IMR-90 (cell line): Measurements from ENCODE around the gene DOK3. TPM values are rescaled to one million over a fixed set of nuclear protein-coding genes. Genes with fewer than 3 reads are reported as not detected.

ENCODE experiments used
- ATAC-seq: fragments of 200-7000 bp; cut with Tn5 transposase; 2 replicates; pipeline ENCODE4 v1.9.1; 2020; ENCODE audit warnings: low read depth, mild to moderate bottlenecking, moderate library complexity
- BruUV-seq: library from RNA; stranded (reverse); fragments of 400-500 nt; replicated peaks from 2 replicates; lab custom pipeline; 2021; lab: Mats Ljungman, UMichigan
- CTCF ChIA-PET: fragments of 300-600 bp; formaldehyde crosslinking; extraction: SDS; loops from one replicate; lab custom pipeline; 2021; ENCODE audit warnings: antibody characterized with exemption; lab: Yijun Ruan, JAX
- POLR2A ChIA-PET: fragments of 300-600 bp; sonication (Branson Sonifier 250); formaldehyde crosslinking; loops from one replicate; lab custom pipeline; 2022; ENCODE audit warnings: antibody characterized with exemption; ENCODE audit not compliant: unreplicated experiment; lab: Charles Lee
- DNase-seq: peaks from one replicate; pipeline ENCODE4 v3.0.0; 2013
- H2AFZ ChIP-seq: replicated peaks from 2 replicates; pipeline ENCODE3; 2013; ENCODE audit warnings: low read length, mild to moderate bottlenecking; ENCODE audit not compliant: poor library complexity
- H2AK5ac ChIP-seq: 2 replicates; pipeline ENCODE4 v1.6.1; 2013; ENCODE audit warnings: low read depth, low read length, inconsistent platforms
- H2AK9ac ChIP-seq: replicated peaks from 2 replicates; pipeline ENCODE3; 2013; ENCODE audit warnings: mild to moderate bottlenecking, low read depth, low read length, moderate library complexity; ENCODE audit not compliant: poor library complexity
- H2BK120ac ChIP-seq: 2 replicates; pipeline ENCODE4 v1.6.1; 2013; ENCODE audit warnings: low read depth, low read length, inconsistent platforms
- H2BK15ac ChIP-seq: 3 replicates; pipeline ENCODE4 v1.6.1; 2013; ENCODE audit warnings: low read depth, low read length, inconsistent platforms
- H2BK20ac ChIP-seq: 2 replicates; pipeline ENCODE4 v1.6.1; 2013; ENCODE audit warnings: low read depth, mild to moderate bottlenecking, inconsistent platforms, low read length, moderate library complexity
- H2BK5ac ChIP-seq: 2 replicates; pipeline ENCODE4 v1.6.1; 2013; ENCODE audit warnings: mild to moderate bottlenecking, low read depth, low read length, inconsistent platforms; ENCODE audit not compliant: poor library complexity, severe bottlenecking
- H3K14ac ChIP-seq: replicated peaks from 2 replicates; pipeline ENCODE4 v1.6.1; 2013; ENCODE audit warnings: low read depth, low read length, inconsistent platforms
- H3K18ac ChIP-seq: 2 replicates; pipeline ENCODE4 v1.6.1; 2013; ENCODE audit warnings: low read depth, low read length, control low read depth
- H3K23ac ChIP-seq: 2 replicates; pipeline ENCODE4 v1.6.1; 2013; ENCODE audit warnings: low read depth, low read length, inconsistent platforms
- H3K27ac ChIP-seq: 2 replicates; pipeline ENCODE4 v1.5.1; 2013; ENCODE audit warnings: mild to moderate bottlenecking, control low read depth, low read length; ENCODE audit not compliant: insufficient read depth
- H3K27me3 ChIP-seq: 2 replicates; pipeline ENCODE4 v1.6.1; 2013; ENCODE audit warnings: low read length; ENCODE audit not compliant: control insufficient read depth, insufficient read depth
- H3K36me3 ChIP-seq: 2 replicates; pipeline ENCODE4 v1.6.1; 2013; ENCODE audit warnings: low read length, mixed read lengths; ENCODE audit not compliant: control insufficient read depth, insufficient read depth
- H3K4ac ChIP-seq: 2 replicates; pipeline ENCODE4 v1.6.1; 2013; ENCODE audit warnings: low read depth, low read length, inconsistent platforms
- H3K4me1 ChIP-seq: 2 replicates; pipeline ENCODE4 v1.6.1; 2013; ENCODE audit warnings: low read length, mixed read lengths; ENCODE audit not compliant: control insufficient read depth, insufficient read depth
- H3K4me2 ChIP-seq: 2 replicates; pipeline ENCODE4 v1.6.1; 2013; ENCODE audit warnings: low read depth, mild to moderate bottlenecking, control low read depth, low read length, moderate library complexity
- H3K4me3 ChIP-seq: 2 replicates; pipeline ENCODE4 v1.5.1; 2013; ENCODE audit warnings: low read depth, mild to moderate bottlenecking, control low read depth, low read length, moderate library complexity; ENCODE audit not compliant: insufficient read depth
- H3K56ac ChIP-seq: 2 replicates; pipeline ENCODE4 v1.6.1; 2013; ENCODE audit warnings: low read length, inconsistent platforms; ENCODE audit not compliant: insufficient read depth; ENCODE audit errors: extremely low read depth
- H3K79me1 ChIP-seq, 2 experiments: 2 replicates each; pipeline ENCODE4 v1.6.1; 2013; ENCODE audit warnings: low read length in 2 of 2, inconsistent platforms in 1 of 2, low read depth in 1 of 2
- H3K9ac ChIP-seq: 2 replicates; pipeline ENCODE4 v1.6.1; 2013; ENCODE audit warnings: low read depth, low read length, control low read depth
- H3K9me1 ChIP-seq: 2 replicates; pipeline ENCODE4 v1.6.1; 2013; ENCODE audit warnings: low read length, inconsistent platforms; ENCODE audit not compliant: insufficient read depth
- H3K9me3 ChIP-seq: 2 replicates; pipeline ENCODE4 v1.6.1; 2013; ENCODE audit warnings: low read length; ENCODE audit not compliant: control insufficient read depth, insufficient read depth
- H4K20me1 ChIP-seq: 2 replicates; pipeline ENCODE4 v1.6.1; 2013; ENCODE audit warnings: low read length, inconsistent platforms; ENCODE audit not compliant: insufficient read depth
- H4K5ac ChIP-seq: 2 replicates; pipeline ENCODE4 v1.6.1; 2013; ENCODE audit warnings: mild to moderate bottlenecking, low read depth, low read length, control low read depth
- H4K8ac ChIP-seq, 2 experiments: 2 replicates each; pipeline ENCODE4 v1.6.1; 2013; ENCODE audit warnings: low read depth in 2 of 2, low read length in 2 of 2, control low read depth in 1 of 2, inconsistent platforms in 1 of 2
- H4K91ac ChIP-seq: 2 replicates; pipeline ENCODE4 v1.6.1; 2013; ENCODE audit warnings: low read depth, low read length, inconsistent platforms; ENCODE audit not compliant: insufficient read depth
- BHLHE40 ChIP-seq: fragments of 150-350 bp; IDR thresholded peaks from 2 replicates; pipeline ENCODE4 v1.6.1; 2016; ENCODE audit warnings: mild to moderate bottlenecking, low read depth, low read length
- CEBPB ChIP-seq: IDR thresholded peaks from 2 replicates; pipeline ENCODE4 v1.6.1; 2012; ENCODE audit warnings: low read depth, low read length, improper control_type of control experiment
- CHD1 ChIP-seq: IDR thresholded peaks from 2 replicates; pipeline ENCODE4 v1.6.1; 2012; ENCODE audit warnings: low read depth, low read length, improper control_type of control experiment
- ELK1 ChIP-seq: fragments of 150-350 bp; IDR thresholded peaks from 2 replicates; pipeline ENCODE4 v1.6.1; 2016; ENCODE audit warnings: low read depth, mild to moderate bottlenecking, low read length, moderate library complexity, borderline replicate concordance
- FOS ChIP-seq: fragments of 150-350 bp; IDR thresholded peaks from 2 replicates; pipeline ENCODE4 v1.6.1; 2016; ENCODE audit warnings: low read depth, low read length
- MAFK ChIP-seq: IDR thresholded peaks from 2 replicates; pipeline ENCODE4 v1.6.1; 2012; ENCODE audit warnings: low read depth, low read length, improper control_type of control experiment
- MAZ ChIP-seq: IDR thresholded peaks from 2 replicates; pipeline ENCODE4 v1.6.1; 2012; ENCODE audit warnings: low read depth, mild to moderate bottlenecking, low read length, improper control_type of control experiment, moderate library complexity, borderline replicate concordance
- MXI1 ChIP-seq: IDR thresholded peaks from 2 replicates; pipeline ENCODE4 v1.6.1; 2012; ENCODE audit warnings: low read depth, mild to moderate bottlenecking, low read length, moderate library complexity, borderline replicate concordance
- NFE2L2 ChIP-seq: fragments of 150-350 bp; IDR thresholded peaks from 2 replicates; pipeline ENCODE4 v1.6.1; 2016; ENCODE audit warnings: low read depth, mild to moderate bottlenecking, low read length
- POLR2A ChIP-seq: IDR thresholded peaks from 2 replicates; pipeline ENCODE4 v1.6.1; 2012; ENCODE audit warnings: mild to moderate bottlenecking, low read depth, low read length
- RAD21 ChIP-seq: IDR thresholded peaks from 2 replicates; pipeline ENCODE4 v1.6.1; 2012; ENCODE audit warnings: low read length, improper control_type of control experiment
- RCOR1 ChIP-seq: IDR thresholded peaks from 2 replicates; pipeline ENCODE4 v1.6.1; 2012; ENCODE audit warnings: mild to moderate bottlenecking, low read length, improper control_type of control experiment; ENCODE audit not compliant: insufficient replicate concordance
- RFX5 ChIP-seq: IDR thresholded peaks from 2 replicates; pipeline ENCODE4 v1.8.0; 2012; ENCODE audit warnings: low read depth, mild to moderate bottlenecking, low read length, moderate library complexity
- SMC3 ChIP-seq: fragments of 150-350 bp; IDR thresholded peaks from 2 replicates; pipeline ENCODE4 v1.6.1; 2016; ENCODE audit warnings: low read depth, mild to moderate bottlenecking, antibody characterized with exemption, low read length, moderate library complexity
- WGBS, 2 experiments: methylation state at CpG; one replicate each; pipeline versions ENCODE4 v1.1.5 to v1.1.7; 2013; ENCODE audit warnings: missing lambda C conversion rate in 2 of 2; ENCODE audit not compliant: insufficient read length in 1 of 2; ENCODE audit errors: extremely low coverage in 2 of 2; 5-methylcytosine and 5-hydroxymethylcytosine counted together
- dilution Hi-C: fragments of 300-500 bp; cut with HindIII; formaldehyde crosslinking; loops from one replicate; pipeline ENCODE4 v1.14.3; 2018; ENCODE audit warnings: low sequenced_read_pairs; ENCODE audit not compliant: unreplicated experiment
- in situ Hi-C: fragments of 300-500 bp; cut with MboI; formaldehyde crosslinking; loops from 3 replicates; pipeline ENCODE4 v1.14.3; 2019; ENCODE audit warnings: low sequenced_read_pairs, inconsistent platforms, mixed read lengths
- intact Hi-C: fragments of 100-400 bp; cut with micrococcal nuclease; formaldehyde crosslinking; loops from 2 replicates; pipeline ENCODE4 v1.10.0; 2022
- polyA plus RNA-seq, 3 experiments: library from polyadenylated mRNA; depleted of rRNA; stranded (reverse); fragments of >200 nt; gene quantifications; 2 replicates each; pipeline ENCODE4 v1.2.3, GENCODE V29; 2012; ENCODE audit warnings: low replicate concordance in 1 of 3
- total RNA-seq: library from RNA; depleted of rRNA; stranded (reverse); fragments of >200 nt; gene quantifications from 2 replicates; pipeline ENCODE4 v1.2.3, GENCODE V29; 2012
- TF ChIP-seq, protein P1 (sequence below): conservative IDR thresholded peaks from 2 replicates; pipeline ENCODE4 v1.5.1; 2012; ENCODE audit warnings: mild to moderate bottlenecking, low read depth, low read length, improper control_type of control experiment
- TF ChIP-seq, protein P2 (sequence below): fragments of 150-350 bp; IDR thresholded peaks from 2 replicates; pipeline ENCODE4 v1.6.1; 2017; ENCODE audit warnings: mild to moderate bottlenecking, antibody characterized with exemption, low read length, low read depth

DOK3 gene
- total and polyA plus RNA-seq, 2 of the 4 experiments (the other 2 are of a cell fraction), result 0.54 to 3.9 TPM

GRCh38 chr5:177531209-177531940 is 21.7 kb upstream of the DOK3 start:
- in situ Hi-C loops, result no loop called here
- no peak overlapping the region for H2BK20ac ChIP-seq
- no peak overlapping the region for H3K4ac ChIP-seq
- H3K9ac ChIP-seq, result no peak overlapping the region
- no peak overlapping the region for H4K5ac ChIP-seq
- BruUV-seq, result no TSS peak
- H3K9me1 ChIP-seq, result peaks cover 9% of the 10 kb centered on the region; the same call in 1 of the 2 replicates
- intact Hi-C loops, result no loop called here
- no peak overlapping the region for H3K14ac ChIP-seq
- CTCF ChIA-PET, result no interaction called here
- peaks cover 2% of the 10 kb centered on the region; the same call in 1 of the 2 replicates for H3K4me1 ChIP-seq
- H2BK120ac ChIP-seq, result no peak overlapping the region
- H4K8ac ChIP-seq, result no peak overlapping the region
- dilution Hi-C loops, result no loop called here
- no peak overlapping the region for H3K27ac ChIP-seq
- no peak overlapping the region for H3K56ac ChIP-seq
- TF ChIP-seq, protein P1, sequence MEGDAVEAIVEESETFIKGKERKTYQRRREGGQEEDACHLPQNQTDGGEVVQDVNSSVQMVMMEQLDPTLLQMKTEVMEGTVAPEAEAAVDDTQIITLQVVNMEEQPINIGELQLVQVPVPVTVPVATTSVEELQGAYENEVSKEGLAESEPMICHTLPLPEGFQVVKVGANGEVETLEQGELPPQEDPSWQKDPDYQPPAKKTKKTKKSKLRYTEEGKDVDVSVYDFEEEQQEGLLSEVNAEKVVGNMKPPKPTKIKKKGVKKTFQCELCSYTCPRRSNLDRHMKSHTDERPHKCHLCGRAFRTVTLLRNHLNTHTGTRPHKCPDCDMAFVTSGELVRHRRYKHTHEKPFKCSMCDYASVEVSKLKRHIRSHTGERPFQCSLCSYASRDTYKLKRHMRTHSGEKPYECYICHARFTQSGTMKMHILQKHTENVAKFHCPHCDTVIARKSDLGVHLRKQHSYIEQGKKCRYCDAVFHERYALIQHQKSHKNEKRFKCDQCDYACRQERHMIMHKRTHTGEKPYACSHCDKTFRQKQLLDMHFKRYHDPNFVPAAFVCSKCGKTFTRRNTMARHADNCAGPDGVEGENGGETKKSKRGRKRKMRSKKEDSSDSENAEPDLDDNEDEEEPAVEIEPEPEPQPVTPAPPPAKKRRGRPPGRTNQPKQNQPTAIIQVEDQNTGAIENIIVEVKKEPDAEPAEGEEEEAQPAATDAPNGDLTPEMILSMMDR, result no peak
- TF ChIP-seq NFE2L2 (no peak), CEBPB (no peak), CHD1 (no peak), SMC3 (no peak), MXI1 (no peak), RFX5 (no peak), ELK1 (no peak), RCOR1 (no peak), MAFK (no peak), RAD21 (no peak), MAZ (no peak), BHLHE40 (no peak), POLR2A (no peak), FOS (no peak)
- TF ChIP-seq, protein P2, sequence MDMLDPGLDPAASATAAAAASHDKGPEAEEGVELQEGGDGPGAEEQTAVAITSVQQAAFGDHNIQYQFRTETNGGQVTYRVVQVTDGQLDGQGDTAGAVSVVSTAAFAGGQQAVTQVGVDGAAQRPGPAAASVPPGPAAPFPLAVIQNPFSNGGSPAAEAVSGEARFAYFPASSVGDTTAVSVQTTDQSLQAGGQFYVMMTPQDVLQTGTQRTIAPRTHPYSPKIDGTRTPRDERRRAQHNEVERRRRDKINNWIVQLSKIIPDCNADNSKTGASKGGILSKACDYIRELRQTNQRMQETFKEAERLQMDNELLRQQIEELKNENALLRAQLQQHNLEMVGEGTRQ, result no peak
- H3K18ac ChIP-seq, result no peak overlapping the region
- no peak overlapping the region for H2AK5ac ChIP-seq
- peaks cover 84% of the 10 kb centered on the region for H3K36me3 ChIP-seq
- no peak overlapping the region for H3K4me2 ChIP-seq
- DNase-seq (no peak), ATAC-seq (no peak)
- H3K79me1 ChIP-seq, result peaks cover 51 to 79% of the 10 kb centered on the region in 2 experiments
- H3K27me3 ChIP-seq, result no peaks in the 10 kb centered on the region
- H2BK15ac ChIP-seq, result no peak overlapping the region
- H4K20me1 ChIP-seq, result peaks cover 16% of the 10 kb centered on the region
- no peak overlapping the region for H3K4me3 ChIP-seq
- H4K91ac ChIP-seq, result no peak overlapping the region
- H2AK9ac ChIP-seq, result no peak overlapping the region
- H2AFZ ChIP-seq, result no peak overlapping the region
- POLR2A ChIA-PET, result no interaction called here
- H2BK5ac ChIP-seq, result no peak overlapping the region
- H3K9me3 ChIP-seq, result no peaks in the 10 kb centered on the region
- no peak overlapping the region for H3K23ac ChIP-seq
- WGBS, 2 experiments, result 88% methylated on average over 1 of the region's 27 CpGs; no CpG with 5 or more reads in 1 of the 2 experiments
